Measurements from ENCODE around the gene AGK. TPM values are rescaled to one million over a fixed set of nuclear protein-coding genes. Genes with fewer than 3 reads are reported as not detected.
A peak's percentile ranks its signal among the peaks of the same experiment; 100 is the strongest.
"Not testable (repeated sequence)": the region's sequence is repeated elsewhere in the genome, so short reads cannot be mapped to it uniquely, and the experiment has no call there.

Gene AGK
- total RNA-seq, 1 donor from 2014 or later = 24.8 TPM

- DNase-seq (ENCODE audit: low spot score) (no peak), ATAC-seq (no peak)
- intact Hi-C loops (cut with DNase I) = no loop called here
Observed at GRCh38 chr7:141549582-141549981, 1.6 kb upstream of the AGK start.

- ATAC-seq (peak; percentile 32), DNase-seq (ENCODE audit: low spot score) (no peak)
- intact Hi-C loops (cut with DNase I) = no loop called here
Observed at GRCh38 chr7:141550386-141551093, 670 bp upstream of the AGK start.

- ATAC-seq = no peak
- intact Hi-C loops (cut with DNase I) = no loop called here
- DNase-seq (ENCODE audit: low spot score) = no peak
Observed at GRCh38 chr7:141551782-141552181, 572 bp downstream of the AGK start.

GRCh38 chr7:141557360-141557759 lies 6.2 kb downstream of the AGK start:
- no peak for DNase-seq (ENCODE audit: low spot score)
- no peak for ATAC-seq
- intact Hi-C loops (cut with DNase I) = no loop called here

- intact Hi-C loops (cut with DNase I); ATAC-seq; DNase-seq (ENCODE audit: low spot score): not testable (repeated sequence)
Observed at GRCh38 chr7:141557831-141558531, 6.8 kb downstream of the AGK start.

- intact Hi-C loops (cut with DNase I) = no loop called here
- DNase-seq (ENCODE audit: low spot score) (no peak), ATAC-seq (no peak)
Observed at GRCh38 chr7:141558544-141559183, 7.5 kb downstream of the AGK start.

- ATAC-seq = no peak
- no peak for DNase-seq (ENCODE audit: low spot score)
- intact Hi-C loops (cut with DNase I) = no loop called here
Observed at GRCh38 chr7:141559961-141560360, 8.8 kb downstream of the AGK start.

GRCh38 chr7:141562036-141562435 lies 10.8 kb downstream of the AGK start:
- DNase-seq (ENCODE audit: low spot score) = no peak
- no peak for ATAC-seq

GRCh38 chr7:141562543-141562942 lies 11.3 kb downstream of the AGK start:
- ATAC-seq (no peak), DNase-seq (ENCODE audit: low spot score) (no peak)
- intact Hi-C loops (cut with DNase I) = no loop called here

More at GRCh38 chr7:141562036-141562435, 10.8 kb downstream of the AGK start:
- intact Hi-C loops (cut with DNase I) = no loop called here

GRCh38 chr7:141562972-141563371 lies 11.8 kb downstream of the AGK start:
- DNase-seq (ENCODE audit: low spot score) (no peak), ATAC-seq (no peak)
- intact Hi-C loops (cut with DNase I) = no loop called here

GRCh38 chr7:141563956-141564623 lies 12.9 kb downstream of the AGK start:
- intact Hi-C loops (cut with DNase I) = no loop called here
- ATAC-seq = no peak
- no peak for DNase-seq (ENCODE audit: low spot score)

- ATAC-seq (no peak), DNase-seq (ENCODE audit: low spot score) (no peak)
- intact Hi-C loops (cut with DNase I) = no loop called here
Observed at GRCh38 chr7:141567432-141567831, 16.2 kb downstream of the AGK start.

- no peak for DNase-seq (ENCODE audit: low spot score)
- ATAC-seq = no peak
- intact Hi-C loops (cut with DNase I) = no loop called here
Observed at GRCh38 chr7:141568227-141568626, 17.0 kb downstream of the AGK start.

GRCh38 chr7:141571059-141571458 lies 19.8 kb downstream of the AGK start:
- intact Hi-C loops (cut with DNase I) = no loop called here
- no peak for ATAC-seq

GRCh38 chr7:141572175-141572574 lies 21.0 kb downstream of the AGK start:
- DNase-seq (ENCODE audit: low spot score) (no peak), ATAC-seq (no peak)
- intact Hi-C loops (cut with DNase I) = no loop called here

More at GRCh38 chr7:141571059-141571458, 19.8 kb downstream of the AGK start:
- DNase-seq (ENCODE audit: low spot score) = no peak

GRCh38 chr7:141573511-141573910 lies 22.3 kb downstream of the AGK start:
- intact Hi-C loops (cut with DNase I) = no loop called here
- no peak for DNase-seq (ENCODE audit: low spot score)
- ATAC-seq = no peak

GRCh38 chr7:141575164-141575563 lies 24.0 kb downstream of the AGK start:
- no peak for DNase-seq (ENCODE audit: low spot score)
- no peak for ATAC-seq
- intact Hi-C loops (cut with DNase I) = no loop called here

GRCh38 chr7:141575654-141576448 lies 24.6 kb downstream of the AGK start:
- DNase-seq (ENCODE audit: low spot score) = no peak
- intact Hi-C loops (cut with DNase I) = no loop called here
- ATAC-seq = no peak
